Kidney capillary endothelial cell (primary cell): ENCODE measurements around the gene SLC38A1.
"Not testable (repeated sequence)": the region's sequence is repeated elsewhere in the genome, so short reads cannot be mapped to it uniquely, and the experiment has no call there.

Source experiments
- DNase-seq: peaks from one replicate; pipeline ENCODE4 v3.0.0-alpha.2; 2018; ENCODE audit warnings: low spot score

Gene SLC38A1

DNA sequence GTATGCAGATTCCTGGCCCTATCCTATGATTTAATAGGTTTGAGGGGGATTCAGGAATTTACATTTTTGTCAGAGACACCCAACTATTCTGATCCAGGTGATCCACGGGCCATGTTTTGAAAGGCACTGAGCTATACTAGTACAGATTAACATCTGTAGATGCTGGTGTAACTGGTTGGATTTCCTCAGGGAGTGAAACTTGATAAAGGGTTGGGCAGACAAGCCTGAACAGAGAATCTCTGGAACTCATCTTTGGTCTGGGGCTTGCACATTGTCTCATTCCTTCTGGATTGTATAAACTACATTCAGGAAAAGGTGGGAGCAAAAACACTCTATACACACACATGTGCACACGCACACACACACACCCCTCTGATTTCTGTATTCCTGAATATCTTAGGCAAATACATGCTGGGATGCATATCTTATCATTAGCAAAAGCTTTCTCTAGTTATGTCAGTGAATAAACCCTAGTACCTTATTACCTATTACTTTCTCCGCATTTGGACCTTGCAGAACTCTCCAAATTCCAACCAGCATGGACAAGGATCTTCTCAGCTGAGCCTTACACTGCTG, 104.6 kb downstream of the SLC38A1 start:
- DNase-seq: no peak

DNA sequence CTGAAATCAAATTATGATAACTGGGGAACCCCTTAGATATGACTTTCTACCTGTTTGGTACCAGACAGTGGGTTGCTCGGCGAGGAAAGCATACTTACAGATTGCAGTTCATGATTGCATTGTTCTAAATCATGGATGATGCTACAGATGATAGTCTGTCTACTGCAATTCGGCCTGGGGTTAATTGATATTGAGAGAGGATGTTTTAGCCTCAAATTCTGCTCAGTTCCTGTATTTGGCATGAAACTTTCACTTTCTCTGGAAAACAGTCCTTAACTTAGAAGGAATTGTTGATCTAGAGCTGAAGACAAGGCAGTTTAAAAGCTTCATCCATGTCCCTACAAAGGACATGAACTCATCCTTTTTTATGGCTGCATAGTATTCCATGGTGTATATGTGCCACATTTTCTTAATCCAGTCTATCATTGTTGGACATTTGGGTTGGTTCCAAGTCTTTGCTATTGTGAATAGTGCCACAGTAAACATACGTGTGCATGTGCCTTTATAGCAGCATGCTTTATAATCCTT, 106.2 kb downstream of the SLC38A1 start:
- not testable (repeated sequence) for DNase-seq

DNA sequence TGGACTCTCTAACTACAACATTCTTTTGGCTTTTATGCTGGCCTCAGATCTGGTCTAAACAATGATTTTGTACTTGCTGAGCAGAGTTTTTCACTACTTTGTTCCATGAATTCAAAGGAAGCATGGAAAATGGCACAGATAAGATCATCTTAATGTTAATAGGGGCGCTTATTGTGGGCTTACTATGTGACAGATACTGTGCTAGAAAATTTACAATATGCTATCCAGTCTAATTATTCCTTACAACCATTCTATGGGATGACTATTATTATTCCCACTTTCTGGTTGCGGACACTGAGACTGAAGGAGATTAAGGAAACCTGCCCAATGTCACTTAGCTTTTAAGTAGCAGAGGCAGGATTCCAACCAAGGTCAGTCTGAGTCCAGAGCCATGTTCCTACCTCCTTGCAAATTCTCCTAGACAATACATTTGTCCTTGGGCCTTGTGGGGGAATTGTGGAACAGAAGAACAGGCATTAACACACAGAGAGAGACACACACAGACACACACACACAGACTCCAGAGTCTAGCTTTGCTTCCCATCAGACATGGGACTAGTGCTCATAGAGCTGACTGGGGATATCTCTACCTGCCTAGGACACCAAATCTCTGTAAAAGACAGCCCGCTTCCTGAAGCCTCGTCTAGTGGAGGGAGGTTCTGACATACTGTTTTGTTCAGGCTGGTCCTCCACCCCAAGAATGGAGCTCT, 107.7 kb downstream of the SLC38A1 start:
- no peak for DNase-seq

DNA sequence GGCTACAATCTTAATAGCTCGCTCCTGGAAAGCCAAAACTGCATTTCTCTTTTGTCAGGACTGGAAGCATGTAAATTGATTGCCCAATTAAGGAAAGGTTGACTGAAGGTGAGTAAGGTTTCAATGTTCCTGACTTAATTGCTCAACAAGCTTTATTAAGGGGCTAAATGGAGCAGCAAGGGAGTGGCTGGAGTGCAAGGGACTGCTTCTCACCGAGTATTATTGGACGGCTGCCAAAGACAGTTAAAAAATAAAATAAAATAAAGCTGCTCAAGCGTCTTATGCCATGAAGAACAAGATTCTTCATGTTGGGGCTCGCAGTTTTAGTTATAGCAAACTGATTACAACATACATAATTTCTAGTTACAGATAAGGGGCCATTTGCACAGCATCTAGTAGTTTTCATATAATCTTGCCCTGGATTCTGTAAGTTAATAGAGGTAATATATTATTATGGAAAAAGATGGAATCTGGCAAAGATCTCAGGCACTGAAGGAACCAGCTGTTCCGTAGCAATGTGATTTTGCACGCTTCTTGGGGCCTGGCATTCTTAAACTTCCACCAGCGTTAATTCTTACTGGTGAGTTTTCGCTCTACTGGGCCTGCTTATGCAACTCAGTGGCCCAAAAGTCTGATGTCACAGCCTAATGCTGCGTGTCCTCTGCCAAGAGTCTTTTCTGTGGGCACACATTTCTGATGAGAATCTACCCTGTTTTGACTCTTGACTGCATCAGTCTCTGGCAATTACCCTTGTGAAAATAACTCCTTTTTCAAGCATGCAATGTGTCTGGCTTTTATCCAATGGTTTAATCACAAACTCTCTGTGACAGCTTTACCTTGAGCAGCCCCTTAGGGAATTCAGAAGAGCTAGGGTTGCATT, 108.5 kb downstream of the SLC38A1 start:
- DNase-seq: no peak

DNA sequence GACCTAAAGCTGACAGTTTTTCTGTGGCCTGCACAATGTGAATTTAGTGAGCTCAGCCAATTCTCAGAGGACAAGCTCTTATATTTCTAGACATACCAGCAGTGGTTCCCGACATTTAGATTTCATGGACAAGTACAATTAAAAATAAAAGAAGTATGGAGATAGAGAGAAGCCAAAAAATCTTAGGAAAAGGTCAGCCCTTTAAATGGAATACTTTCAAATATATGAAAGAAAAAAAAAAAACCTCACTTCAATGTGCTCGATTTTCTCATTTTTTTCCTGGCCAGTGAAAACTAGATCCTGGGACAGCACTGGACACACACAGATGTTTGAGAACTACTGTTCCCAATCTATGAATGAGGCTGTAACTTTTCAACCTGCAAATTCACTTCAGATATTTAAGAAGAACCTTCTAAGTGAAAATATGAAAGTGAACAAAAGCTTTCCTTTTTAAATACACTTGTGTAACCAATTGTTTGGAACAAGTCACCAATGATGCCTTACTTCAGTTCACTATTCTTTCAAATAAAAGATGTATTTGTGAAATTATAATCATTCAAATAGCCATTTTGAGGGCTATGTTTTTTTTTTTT, 109.4 kb downstream of the SLC38A1 start:
- DNase-seq: no peak

- no peak for DNase-seq
Observed at GRCh38 chr12:46158501-46158900, 110.3 kb downstream of the SLC38A1 start.

DNA sequence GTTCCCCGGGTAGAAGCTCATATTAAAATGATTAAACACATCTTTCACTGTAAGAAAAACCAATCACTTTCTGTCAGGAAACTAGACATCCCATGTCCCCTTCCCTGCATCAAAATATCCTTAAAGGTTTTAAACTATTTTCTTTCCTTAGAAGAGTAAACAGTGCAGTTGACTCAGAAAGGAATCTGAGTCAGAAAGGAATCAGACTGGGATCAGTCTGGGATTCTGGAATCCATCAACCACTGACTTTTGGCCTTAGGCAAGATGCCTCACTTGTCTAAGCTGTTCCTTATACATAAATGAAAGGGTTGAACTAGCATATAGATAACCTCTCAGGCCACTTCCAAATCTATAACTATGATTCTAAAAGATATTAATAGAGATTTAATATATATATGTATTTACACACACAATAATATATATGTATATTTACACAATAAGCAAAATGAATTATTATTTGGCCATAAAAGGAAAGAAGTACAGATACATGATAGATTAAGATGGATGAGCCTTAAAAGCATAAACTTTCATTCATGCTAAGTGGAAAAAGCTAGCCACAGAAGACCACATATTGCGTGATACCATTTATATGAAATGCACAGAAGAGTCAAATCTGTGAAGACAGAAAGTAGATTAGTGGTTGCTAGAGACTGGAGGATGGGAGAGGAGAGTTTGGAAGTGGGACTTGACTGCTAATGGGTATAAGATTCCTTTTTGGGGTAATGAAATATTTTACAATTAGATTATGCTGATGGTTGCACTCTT, 114.4 kb downstream of the SLC38A1 start:
- DNase-seq: peak; percentile 57

GRCh38 chr12:46153268-46153872, 115.5 kb downstream of the SLC38A1 start:
- DNase-seq: peak; percentile 22

DNA sequence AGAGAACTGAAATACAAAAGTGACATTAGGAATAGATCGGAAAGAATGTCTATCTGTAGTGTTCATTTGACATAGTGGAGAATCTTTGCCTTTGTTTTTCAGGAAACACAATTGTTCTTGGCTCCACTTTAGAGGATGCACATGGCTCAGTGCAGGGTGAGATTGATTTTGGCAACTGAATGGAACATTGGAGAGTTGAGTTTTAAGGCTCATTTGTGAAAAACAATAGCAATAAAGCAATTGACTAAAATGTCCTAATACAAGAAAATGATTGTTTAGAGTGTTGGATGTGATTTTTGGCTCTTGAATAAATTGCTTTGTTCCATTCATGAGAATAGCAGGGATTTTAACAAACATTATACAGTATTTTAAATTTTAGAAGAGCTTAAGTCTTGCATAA, 116.4 kb downstream of the SLC38A1 start:
- DNase-seq: peak; percentile 2

DNA sequence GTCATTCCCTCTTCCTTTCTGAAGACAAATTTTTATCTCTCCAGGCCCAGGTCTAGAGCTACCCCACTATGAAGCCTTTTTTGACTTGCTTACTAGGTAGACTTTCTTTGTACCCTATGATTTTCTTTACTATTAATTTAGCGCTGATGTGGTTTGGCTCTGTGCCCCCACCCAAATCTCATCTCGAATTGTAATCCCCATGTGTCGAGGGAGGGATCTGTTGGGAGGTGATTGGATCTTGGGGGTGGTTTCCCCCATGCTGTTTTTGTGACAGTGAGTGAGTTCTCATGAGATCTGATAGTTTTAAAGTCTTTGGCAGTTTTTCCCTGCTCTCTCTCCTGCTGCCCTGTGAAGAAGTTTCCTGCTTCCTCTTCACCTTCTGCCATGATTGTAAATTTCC, 118.1 kb downstream of the SLC38A1 start:
- DNase-seq: no peak

GRCh38 chr12:46149905-46150304, 118.9 kb downstream of the SLC38A1 start:
- no peak for DNase-seq

DNA sequence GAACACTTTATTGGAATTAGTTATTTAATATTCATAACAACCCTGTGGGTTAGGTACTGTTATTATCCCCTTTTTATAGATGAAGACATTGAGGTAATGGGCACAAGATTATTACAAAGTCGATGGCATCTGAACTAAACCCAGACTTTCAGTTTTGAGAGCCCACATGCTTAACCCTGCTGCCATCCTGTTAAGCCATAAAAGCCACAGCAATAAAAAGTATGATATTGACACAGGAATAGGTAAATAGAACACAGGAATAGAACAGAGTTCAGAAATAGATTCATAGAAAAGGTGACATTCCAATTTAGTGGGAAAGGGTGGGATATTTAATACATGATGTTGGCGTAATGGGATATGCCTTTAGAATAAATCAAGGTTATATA, 119.8 kb downstream of the SLC38A1 start:
- no peak for DNase-seq

GRCh38 chr12:46148327-46149078, 120.3 kb downstream of the SLC38A1 start:
- no peak for DNase-seq

- no peak for DNase-seq
Observed at GRCh38 chr12:46147144-46147543, 121.7 kb downstream of the SLC38A1 start.

GRCh38 chr12:46145881-46146280, 123.0 kb downstream of the SLC38A1 start:
- no peak for DNase-seq

DNA sequence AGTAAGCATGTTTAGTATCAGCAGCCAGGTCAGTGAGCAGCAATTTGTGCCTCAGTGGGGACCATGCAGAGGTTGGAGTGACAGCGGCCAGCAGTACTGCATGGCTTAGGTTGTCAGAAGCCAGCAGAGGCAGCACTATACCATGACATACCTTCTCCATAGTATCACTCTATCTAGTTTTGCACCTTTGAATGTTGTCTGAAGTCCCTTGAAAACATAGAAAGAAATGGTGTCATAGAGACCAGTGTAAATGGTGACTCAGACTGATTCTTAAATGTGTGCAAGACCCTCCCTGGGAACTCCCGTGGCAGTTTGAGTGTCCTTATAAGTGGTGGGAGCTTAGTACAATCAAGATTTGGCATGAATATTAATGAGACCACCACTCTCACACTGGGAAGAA, 124.4 kb downstream of the SLC38A1 start:
- DNase-seq: no peak

DNA sequence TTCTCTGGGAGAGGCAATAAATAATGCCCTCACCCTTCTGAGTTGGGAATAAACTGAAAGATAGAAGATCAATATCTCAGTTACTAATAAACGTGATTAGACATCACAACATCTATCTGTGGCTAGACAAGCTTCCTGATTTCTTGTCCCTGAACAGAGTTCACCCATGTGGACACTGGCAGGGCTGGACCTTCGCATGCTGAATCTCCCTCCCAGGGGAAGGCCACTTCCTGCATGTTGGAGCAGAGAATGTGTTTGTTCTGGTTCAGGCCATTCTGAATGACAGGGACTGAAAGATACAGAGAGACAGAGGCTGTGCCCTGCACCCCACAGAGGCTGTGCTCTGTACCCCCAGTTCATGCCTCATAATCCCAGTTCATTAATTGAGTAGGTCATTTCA, 132.6 kb downstream of the SLC38A1 start:
- no peak for DNase-seq

DNA sequence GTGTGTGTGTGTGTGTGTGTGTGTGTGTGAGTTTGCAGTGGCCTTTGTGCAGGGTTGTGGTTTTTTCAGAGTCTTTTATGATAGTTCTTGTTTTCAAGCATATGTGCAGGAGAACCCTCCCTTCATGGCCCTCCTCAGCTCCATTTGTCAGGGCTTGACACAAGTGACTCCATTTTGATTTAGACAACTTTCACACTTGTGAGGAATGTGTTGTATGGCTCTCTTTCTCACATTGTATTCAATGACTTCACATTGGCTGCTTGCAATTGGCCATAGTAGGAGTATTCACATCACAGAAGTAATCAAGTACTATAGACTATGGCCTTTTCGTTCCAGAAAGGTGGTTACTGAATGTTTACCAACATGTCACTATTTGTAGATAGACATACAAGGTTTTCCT, 133.1 kb downstream of the SLC38A1 start:
- no peak for DNase-seq

GRCh38 chr12:46134852-46135251, 134.0 kb downstream of the SLC38A1 start:
- DNase-seq: no peak

- no peak for DNase-seq
Observed at GRCh38 chr12:46134205-46134811, 134.5 kb downstream of the SLC38A1 start.
